ENCODE results near the gene FBXO17.

FBXO17 gene

DNA sequence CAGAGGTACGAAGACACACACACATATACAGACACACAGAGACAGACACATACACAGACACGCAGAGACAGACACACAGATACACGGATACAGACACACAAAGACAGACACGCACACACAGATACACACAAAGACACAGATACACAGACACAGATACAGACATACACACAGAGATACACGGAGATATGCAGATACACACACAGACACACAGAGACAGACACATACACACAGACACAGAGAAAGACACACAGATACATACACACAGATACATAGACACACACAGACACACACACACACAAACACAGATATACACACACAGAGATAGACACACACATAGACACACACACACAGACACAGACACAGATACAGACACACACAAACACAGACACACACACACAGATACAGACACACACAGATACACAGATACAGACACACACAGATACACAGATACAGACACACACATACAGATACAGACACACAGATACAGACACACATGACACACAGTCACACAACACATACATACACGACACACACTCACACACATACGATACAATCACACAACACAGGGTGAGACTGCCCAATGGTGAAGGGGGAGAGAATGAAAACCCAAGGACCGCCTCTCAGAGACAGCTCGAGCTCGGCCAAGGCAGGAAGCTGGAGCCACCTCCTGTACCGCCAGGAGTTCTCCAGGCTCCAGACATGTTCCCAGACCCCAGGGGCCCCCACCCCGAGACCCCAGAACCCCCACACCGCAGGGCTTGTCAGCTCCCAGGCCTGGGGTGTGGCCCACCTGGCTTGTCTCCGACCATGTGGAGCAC, 54.7 kb downstream of the FBXO17 start:
- Mint-ChIP-seq H3K27ac (no peak overlapping the region), H3K9me3 (no peaks in the 10 kb centered on the region), H3K36me3 (ENCODE audit: low read depth) (peaks cover 37% of the 10 kb centered on the region), H3K4me1 (ENCODE audit: low read depth) (no peaks in the 10 kb centered on the region), H3K4me3 (no peak overlapping the region), H3K27me3 (no peaks in the 10 kb centered on the region)

DNA sequence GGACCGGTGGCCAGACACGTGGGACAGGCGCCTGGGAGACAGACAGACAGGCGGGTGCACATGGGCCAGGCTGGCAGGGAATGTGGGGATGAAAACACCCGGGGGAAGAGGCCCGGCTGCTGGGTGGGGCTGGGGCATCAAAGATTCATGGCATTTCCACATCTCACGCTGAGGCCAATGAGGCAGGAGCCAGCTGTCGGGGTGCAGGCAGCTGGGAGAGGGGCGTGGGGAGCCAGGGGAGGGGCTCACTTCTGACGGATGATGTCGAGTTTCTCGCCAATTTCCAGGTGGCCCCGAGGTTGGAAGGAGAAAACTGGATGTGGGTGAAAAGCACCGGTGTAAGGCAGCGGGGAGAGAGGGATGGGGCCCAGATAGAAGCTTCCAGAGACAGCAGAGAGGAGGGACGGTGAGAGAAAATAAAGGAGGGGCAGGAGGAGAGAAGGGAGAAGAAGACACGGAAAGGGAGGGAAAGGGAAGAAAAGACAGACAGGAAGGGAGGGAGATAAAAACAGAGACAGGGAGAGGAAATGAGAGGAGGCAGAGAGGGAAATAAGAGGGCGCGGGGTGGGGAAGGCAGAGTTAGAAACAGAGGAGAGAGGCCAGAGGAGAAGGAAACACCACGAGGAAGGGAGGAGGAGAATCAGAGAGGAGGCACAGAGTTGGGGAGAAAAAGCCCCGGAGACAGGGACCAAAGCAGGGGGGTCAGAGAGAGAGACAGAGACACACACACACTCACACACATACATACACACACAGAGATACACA, 55.5 kb downstream of the FBXO17 start:
- H3K9me3 Mint-ChIP-seq = no peaks in the 10 kb centered on the region
- no peaks in the 10 kb centered on the region for H3K4me1 Mint-ChIP-seq (ENCODE audit: low read depth)
- no peak overlapping the region for H3K27ac Mint-ChIP-seq
- H3K27me3 Mint-ChIP-seq = no peaks in the 10 kb centered on the region
- H3K36me3 Mint-ChIP-seq (ENCODE audit: low read depth) = peaks cover 32% of the 10 kb centered on the region
- H3K4me3 Mint-ChIP-seq = no peak overlapping the region

DNA sequence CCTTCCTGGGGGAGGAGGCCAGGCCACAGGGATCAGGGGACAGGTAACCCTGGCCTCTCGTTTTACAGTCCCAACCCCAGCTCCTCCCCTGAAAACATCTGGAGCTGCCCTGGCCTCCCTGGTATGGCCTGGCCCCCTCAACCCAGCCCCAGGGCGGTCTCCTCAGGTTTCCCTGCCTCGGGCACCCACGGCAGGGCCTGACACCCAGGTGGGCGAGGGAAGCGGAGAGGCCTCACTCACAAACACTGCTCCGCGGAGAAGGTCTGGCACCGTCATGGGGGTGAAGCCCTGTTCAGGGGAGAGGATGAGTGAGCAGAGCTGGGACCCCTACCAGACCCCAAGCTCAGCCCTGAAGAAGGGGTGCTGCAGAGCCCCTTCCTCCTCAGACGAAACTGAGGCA, 57.0 kb downstream of the FBXO17 start:
- no peaks in the 10 kb centered on the region for H3K9me3 Mint-ChIP-seq
- H3K4me3 Mint-ChIP-seq = no peak overlapping the region
- H3K4me1 Mint-ChIP-seq (ENCODE audit: low read depth) = no peaks in the 10 kb centered on the region
- H3K36me3 Mint-ChIP-seq (ENCODE audit: low read depth) = peaks cover 21% of the 10 kb centered on the region
- no peaks in the 10 kb centered on the region for H3K27me3 Mint-ChIP-seq
- no peak overlapping the region for H3K27ac Mint-ChIP-seq

DNA sequence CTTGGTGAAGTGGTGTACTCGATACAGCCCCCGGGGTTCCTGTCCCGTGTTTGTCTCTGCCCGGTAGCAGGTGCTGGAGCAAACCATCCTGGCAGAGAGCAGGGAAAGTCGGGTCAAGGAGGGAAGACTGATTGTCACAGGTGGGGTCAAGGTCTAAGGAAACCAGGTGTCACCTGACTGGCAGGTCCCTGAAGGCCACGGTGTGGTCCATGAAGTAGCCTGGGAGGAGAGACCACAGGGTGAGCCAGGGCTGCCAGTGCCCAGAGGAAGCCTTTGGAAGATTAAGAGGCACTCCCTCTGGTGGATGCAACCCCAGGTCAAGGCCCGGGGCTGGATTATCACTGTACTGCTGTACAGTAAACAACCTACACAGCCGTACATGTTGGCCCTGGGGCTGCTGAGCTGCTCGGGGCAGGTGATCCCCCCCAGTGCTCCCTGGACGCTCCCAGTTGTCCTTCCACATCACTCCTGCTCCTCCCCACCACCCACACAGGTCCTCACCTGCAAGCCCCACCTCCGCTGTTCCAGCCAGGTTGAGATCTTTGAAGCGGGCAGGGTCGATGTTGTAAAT, 57.5 kb downstream of the FBXO17 start:
- no peak overlapping the region for H3K4me3 Mint-ChIP-seq
- H3K36me3 Mint-ChIP-seq (ENCODE audit: low read depth) = peaks cover 21% of the 10 kb centered on the region
- H3K27ac Mint-ChIP-seq = no peak overlapping the region
- peaks cover 3% of the 10 kb centered on the region for H3K4me1 Mint-ChIP-seq (ENCODE audit: low read depth)
- no peaks in the 10 kb centered on the region for H3K9me3 Mint-ChIP-seq
- no peaks in the 10 kb centered on the region for H3K27me3 Mint-ChIP-seq

DNA sequence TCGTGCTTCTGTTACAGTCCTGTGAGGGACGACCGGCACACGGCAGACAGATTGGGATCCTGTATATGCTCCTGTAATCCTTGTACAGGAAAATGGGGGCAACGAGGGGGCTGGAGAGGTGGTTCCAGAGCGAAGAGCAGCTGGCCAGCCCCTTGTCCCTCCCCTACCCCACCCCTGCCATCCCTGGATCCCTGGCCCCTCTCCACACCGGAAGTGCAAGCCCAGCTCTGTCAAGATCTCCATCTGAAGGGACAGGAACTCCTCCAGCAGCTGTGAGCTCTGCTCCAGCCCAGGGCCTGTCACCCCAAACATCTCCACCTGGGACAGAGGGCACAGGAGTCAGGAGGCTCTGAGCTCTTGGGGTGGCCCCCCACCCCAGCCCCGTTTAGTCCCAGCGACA, 58.0 kb downstream of the FBXO17 start:
- Mint-ChIP-seq H3K4me1 (ENCODE audit: low read depth) (peaks cover 8% of the 10 kb centered on the region), H3K27ac (no peak overlapping the region), H3K36me3 (ENCODE audit: low read depth) (peaks cover 21% of the 10 kb centered on the region), H3K27me3 (no peaks in the 10 kb centered on the region), H3K9me3 (no peaks in the 10 kb centered on the region), H3K4me3 (no peak overlapping the region)

DNA sequence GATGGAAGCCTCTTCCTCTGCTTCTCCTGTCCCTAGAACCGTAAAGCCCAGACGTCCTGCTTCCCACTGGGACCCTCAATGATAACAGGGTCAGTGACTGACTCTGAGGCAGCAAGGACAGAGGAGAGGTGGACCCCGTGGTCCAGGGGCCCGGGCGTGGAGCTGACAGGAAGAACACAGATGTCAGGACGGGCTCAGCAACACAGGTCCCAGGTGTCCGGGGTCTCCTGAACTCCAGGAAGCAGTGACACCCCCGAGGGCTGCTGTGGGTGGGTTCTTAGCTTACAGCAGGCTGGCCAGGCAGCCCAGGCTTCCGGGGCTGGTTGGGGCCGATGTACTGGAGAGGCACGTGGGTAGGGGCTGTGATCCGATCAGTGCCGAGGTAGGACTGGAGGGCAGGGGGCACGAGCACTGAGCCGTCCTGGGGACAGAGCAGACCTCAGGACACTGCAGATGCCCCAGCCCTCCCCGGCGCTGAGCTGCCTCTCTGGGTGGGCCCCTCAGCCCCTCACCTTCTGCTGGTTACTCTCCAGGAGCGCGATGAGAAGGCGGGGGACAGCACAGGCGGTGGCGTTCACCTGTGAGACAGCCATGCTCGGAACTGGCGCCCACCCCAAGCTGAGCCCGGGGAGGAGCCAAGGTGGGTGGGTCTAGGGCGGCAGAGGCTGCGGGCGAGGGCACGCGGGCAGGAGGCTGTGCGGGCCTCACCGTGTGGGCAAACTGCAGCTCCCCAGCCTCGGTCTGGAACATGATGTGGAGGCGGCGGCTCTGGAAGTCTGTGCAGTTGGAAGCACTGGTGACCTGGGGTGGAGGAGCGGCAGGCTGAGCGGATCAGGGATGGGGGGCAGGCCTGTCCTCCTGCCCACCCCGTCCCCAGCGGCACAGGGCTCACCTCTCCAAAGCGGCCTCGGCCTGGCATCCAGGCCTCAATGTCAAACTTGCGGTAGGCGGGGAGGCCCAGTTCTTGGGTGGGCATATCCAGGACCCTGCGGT, 59.9 kb downstream of the FBXO17 start:
- peaks cover 9% of the 10 kb centered on the region for H3K4me1 Mint-ChIP-seq (ENCODE audit: low read depth)
- H3K9me3 Mint-ChIP-seq = no peaks in the 10 kb centered on the region
- no peaks in the 10 kb centered on the region for H3K27me3 Mint-ChIP-seq
- peaks cover 10% of the 10 kb centered on the region for H3K36me3 Mint-ChIP-seq (ENCODE audit: low read depth)
- no peak overlapping the region for H3K27ac Mint-ChIP-seq
- H3K4me3 Mint-ChIP-seq = no peak overlapping the region

DNA sequence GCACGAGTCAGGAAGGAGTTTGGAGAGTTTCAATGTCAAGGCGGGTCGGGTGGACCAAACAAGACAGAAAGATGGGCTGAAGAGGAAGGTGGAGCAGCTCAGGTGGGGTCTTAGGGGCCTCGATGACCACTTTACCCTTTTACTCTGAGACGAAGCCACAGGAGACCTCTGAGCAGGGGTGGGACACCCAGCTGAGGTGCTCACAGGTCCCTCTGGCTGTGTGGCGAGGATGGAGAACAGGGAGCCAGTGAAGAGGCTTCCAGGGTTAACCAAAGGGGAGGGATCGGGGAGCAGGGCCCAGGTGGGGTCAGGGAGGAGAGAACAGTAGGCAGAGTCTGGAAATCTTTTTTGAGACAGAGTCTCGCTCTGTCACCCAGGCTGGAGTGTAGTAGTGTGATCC, 61.6 kb downstream of the FBXO17 start:
- no peak overlapping the region for H3K4me3 Mint-ChIP-seq
- peaks cover 9% of the 10 kb centered on the region for H3K4me1 Mint-ChIP-seq (ENCODE audit: low read depth)
- no peaks in the 10 kb centered on the region for H3K9me3 Mint-ChIP-seq
- H3K27me3 Mint-ChIP-seq = no peaks in the 10 kb centered on the region
- peaks cover 8% of the 10 kb centered on the region for H3K36me3 Mint-ChIP-seq (ENCODE audit: low read depth)
- no peak overlapping the region for H3K27ac Mint-ChIP-seq

DNA sequence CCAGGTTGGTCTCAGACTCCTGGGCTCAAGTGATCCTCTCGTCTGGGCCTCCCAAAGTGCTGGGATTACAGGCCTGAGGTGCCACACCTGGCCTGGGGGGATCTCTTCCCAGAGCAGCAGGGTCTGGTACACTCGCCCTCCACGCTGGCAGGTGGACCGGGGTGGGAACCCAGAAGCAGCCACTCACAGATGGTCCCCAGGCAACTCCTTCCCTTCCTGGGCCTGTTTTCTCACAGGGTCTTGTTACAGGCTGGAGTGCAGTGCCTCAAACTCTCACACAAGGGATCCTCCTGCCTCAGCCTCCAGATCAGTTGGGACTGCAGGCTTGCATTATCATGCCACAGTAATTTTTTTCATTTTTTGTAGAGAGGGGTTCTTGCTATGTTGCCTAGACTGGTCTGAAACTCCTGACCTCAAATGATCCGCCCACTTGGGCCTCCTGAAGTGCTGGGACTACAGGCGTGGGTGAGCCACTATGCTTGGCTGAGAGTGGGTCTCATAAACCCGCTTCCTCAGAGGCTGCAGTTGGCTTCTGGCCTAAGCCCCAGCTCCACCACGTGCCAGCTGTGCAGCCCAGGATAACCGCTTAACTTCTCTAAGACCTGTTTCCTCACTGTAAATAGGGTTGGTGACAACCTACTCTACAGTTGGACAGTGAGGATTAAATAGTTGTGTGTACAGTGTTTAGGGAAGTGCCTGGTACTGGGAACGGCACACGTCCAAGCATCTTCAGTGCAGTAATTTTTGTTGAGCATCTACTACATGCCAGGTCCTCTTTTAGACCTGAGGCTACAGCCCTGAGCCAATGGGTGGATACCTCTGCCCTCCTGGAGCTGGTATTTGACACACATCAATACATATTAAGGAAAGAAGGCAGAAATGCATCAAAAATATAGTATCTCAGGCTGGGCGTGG, 62.7 kb downstream of the FBXO17 start:
- Mint-ChIP-seq H3K36me3 (ENCODE audit: low read depth) (peaks cover 17% of the 10 kb centered on the region), H3K9me3 (no peaks in the 10 kb centered on the region), H3K27me3 (no peaks in the 10 kb centered on the region), H3K4me3 (no peak overlapping the region), H3K4me1 (ENCODE audit: low read depth) (peaks cover 12% of the 10 kb centered on the region), H3K27ac (peak overlapping the region; percentile 36)

DNA sequence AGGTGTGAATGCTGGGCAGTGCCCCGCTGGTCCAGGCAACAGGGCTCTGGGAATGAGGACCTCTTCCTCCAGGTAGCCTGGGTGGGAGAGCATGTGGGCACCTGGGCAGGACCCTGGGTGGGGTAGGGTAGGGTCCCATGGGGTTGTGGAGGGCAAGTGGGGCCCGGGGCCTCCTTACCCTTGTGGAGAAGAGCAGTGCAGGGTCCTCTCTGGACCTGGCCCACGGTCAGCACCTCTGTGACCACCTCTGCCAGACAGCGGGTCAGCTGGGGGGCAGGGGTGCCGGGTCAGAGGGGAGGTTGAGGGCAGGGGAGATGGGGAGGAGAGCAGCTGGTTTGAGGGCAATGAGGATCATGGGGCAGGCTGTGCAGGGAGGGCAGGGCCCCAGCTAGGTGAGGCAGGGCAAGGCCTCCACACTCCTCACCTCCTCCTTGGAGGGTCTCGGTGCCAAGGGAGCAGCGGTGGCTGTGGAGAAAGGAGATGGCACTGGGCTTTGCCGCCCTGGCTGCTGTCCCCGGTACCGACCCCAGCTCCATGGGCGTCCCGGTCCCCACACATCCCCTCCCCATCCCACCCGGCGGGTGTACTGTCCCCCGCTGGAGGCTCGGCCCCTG, 64.0 kb downstream of the FBXO17 start:
- Mint-ChIP-seq H3K4me3 (no peak overlapping the region), H3K27me3 (no peaks in the 10 kb centered on the region), H3K36me3 (ENCODE audit: low read depth) (peaks cover 30% of the 10 kb centered on the region), H3K27ac (no peak overlapping the region), H3K4me1 (ENCODE audit: low read depth) (peaks cover 16% of the 10 kb centered on the region), H3K9me3 (no peaks in the 10 kb centered on the region)

DNA sequence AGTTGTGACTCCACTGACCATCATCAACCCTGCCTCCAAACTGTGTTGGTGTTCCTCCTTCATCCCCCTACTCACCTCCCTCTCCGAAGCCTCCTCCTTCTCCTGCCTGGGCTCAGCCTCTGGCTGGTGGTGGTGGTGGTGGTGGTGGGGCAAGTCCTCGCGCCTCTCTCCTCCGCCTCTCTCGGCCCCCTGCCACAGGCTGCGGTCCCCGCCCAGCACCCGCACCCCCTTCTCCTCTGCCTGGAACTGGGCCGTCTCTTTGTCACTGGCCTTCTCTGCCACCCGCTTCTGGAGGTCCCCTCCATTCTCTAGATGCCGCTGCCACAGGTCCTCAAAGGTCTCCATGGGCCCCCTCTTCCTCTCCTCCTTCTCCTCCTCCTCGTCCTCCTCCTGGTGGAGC, 65.1 kb downstream of the FBXO17 start:
- Mint-ChIP-seq H3K4me1 (ENCODE audit: low read depth) (peaks cover 16% of the 10 kb centered on the region), H3K9me3 (no peaks in the 10 kb centered on the region), H3K27me3 (no peaks in the 10 kb centered on the region), H3K4me3 (no peak overlapping the region), H3K36me3 (ENCODE audit: low read depth) (peaks cover 26% of the 10 kb centered on the region), H3K27ac (no peak overlapping the region)

DNA sequence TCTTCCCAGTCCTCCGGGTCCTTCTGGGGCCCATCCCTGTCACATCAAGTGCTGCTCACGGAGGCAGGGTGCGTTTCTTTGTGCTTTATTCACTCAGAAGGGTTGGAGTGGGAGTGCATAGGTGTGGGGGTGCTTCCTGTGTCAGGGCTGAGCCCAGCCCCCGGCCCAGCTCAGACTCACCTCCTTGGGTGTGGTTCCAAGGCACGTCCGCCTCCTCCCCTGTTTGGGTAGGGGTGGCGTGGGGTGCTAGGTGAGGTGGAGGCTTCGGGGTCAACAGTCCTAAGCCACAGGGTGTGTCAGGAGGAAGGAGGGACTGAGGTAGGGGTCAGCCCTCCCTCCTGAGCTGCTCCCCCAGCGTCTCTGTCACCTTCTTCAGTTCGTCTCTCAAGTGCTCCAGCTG, 66.6 kb downstream of the FBXO17 start:
- Mint-ChIP-seq H3K4me3 (no peak overlapping the region), H3K27me3 (no peaks in the 10 kb centered on the region), H3K36me3 (ENCODE audit: low read depth) (peaks cover 38% of the 10 kb centered on the region), H3K4me1 (ENCODE audit: low read depth) (peaks cover 24% of the 10 kb centered on the region), H3K9me3 (no peaks in the 10 kb centered on the region), H3K27ac (no peak overlapping the region)

DNA sequence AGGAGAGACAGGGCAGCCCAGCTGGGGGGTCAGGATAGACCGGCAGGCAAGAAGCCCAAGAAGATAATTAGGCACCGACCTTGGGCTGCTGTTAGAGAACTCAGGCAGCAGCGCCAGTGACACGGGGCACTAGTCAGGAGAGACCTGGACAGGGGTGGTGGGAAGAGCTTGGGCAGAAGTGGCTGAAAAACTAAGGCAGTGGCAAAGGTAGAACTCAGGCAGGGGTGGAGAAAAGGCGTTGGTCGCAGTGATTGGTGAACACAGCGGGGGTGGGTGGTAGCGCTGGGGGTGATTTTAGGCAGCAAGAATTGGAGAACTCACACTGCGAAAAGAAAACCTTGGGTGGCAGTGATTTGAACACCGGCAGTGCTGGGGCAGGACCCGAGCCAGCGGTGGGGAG, 67.9 kb downstream of the FBXO17 start:
- Mint-ChIP-seq H3K9me3 (no peaks in the 10 kb centered on the region), H3K4me3 (no peak overlapping the region), H3K4me1 (ENCODE audit: low read depth) (peaks cover 22% of the 10 kb centered on the region), H3K27ac (no peak overlapping the region), H3K27me3 (no peaks in the 10 kb centered on the region), H3K36me3 (ENCODE audit: low read depth) (peaks cover 44% of the 10 kb centered on the region)

DNA sequence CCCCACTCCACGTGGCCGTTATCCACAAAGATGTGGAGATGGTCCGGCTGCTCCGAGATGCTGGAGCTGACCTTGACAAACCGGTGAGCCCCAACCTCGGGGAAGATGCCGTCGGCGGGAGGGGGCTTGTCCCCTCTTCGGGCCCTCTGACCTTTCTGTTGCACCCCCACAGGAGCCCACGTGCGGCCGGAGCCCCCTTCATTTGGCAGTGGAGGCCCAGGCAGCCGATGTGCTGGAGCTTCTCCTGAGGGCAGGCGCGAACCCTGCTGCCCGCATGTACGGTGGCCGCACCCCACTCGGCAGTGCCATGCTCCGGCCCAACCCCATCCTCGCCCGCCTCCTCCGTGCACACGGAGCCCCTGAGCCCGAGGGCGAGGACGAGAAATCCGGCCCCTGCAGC, 68.3 kb downstream of the FBXO17 start:
- H3K27ac Mint-ChIP-seq = no peak overlapping the region

More for the DNA sequence above, 68.3 kb downstream of the FBXO17 start:
- H3K4me3 Mint-ChIP-seq = no peak overlapping the region
- peaks cover 44% of the 10 kb centered on the region for H3K36me3 Mint-ChIP-seq (ENCODE audit: low read depth)
- H3K4me1 Mint-ChIP-seq (ENCODE audit: low read depth) = peaks cover 18% of the 10 kb centered on the region
- H3K27me3 Mint-ChIP-seq = no peaks in the 10 kb centered on the region
- H3K9me3 Mint-ChIP-seq = no peaks in the 10 kb centered on the region
